H1 (cell line): ENCODE results near the gene CD38.

Experiments used
- CBX5 ChIP-seq: fragments of 300-800, 300-1000 bp; sonication (generic); IDR thresholded peaks from 2 replicates; pipeline ENCODE4 v1.7.1; 2016; ENCODE audit warnings: antibody characterized with exemption, low read length, low read depth
- CTCF ChIP-seq, 3 experiments: IDR thresholded peaks; 1 replicate in 2 of 3; 2 replicates in 1 of 3; pipeline versions ENCODE4 v1.5.1 to v1.6.1; 2011; ENCODE audit warnings: low read length in 3 of 3, mild to moderate bottlenecking in 3 of 3, inconsistent platforms in 2 of 3, low read depth in 1 of 3, moderate library complexity in 1 of 3; ENCODE audit not compliant: insufficient read depth in 1 of 3; ENCODE audit errors: control extremely low read depth in 1 of 3
- EGR1 ChIP-seq: IDR thresholded peaks from 2 replicates; pipeline ENCODE4 v1.6.1; 2011; ENCODE audit warnings: low read depth, low read length, borderline replicate concordance
- HDAC2 ChIP-seq, 2 experiments: fragments of 300-600 bp in 1 of 2; sonication (generic) in 1 of 2; IDR thresholded peaks; 2 replicates each; pipeline ENCODE4 v1.6.1; 2011 to 2012; ENCODE audit warnings: low read depth in 2 of 2, low read length in 2 of 2, mild to moderate bottlenecking in 2 of 2, moderate library complexity in 2 of 2, borderline replicate concordance in 1 of 2, inconsistent platforms in 1 of 2
- POLR2A ChIP-seq, 2 experiments: IDR thresholded peaks; 1 replicate in 1 of 2; 2 replicates in 1 of 2; pipeline ENCODE4 v1.6.1; 2011; ENCODE audit warnings: low read depth in 2 of 2, low read length in 2 of 2, mild to moderate bottlenecking in 2 of 2; ENCODE audit errors: control extremely low read depth in 1 of 2
- SIN3A ChIP-seq, 2 experiments: IDR thresholded peaks in 1 of 2; conservative IDR thresholded peaks in 1 of 2; 2 replicates each; pipeline ENCODE4 v1.6.1; 2011 to 2012; ENCODE audit warnings: low read length in 2 of 2, improper control_type of control experiment in 1 of 2, low read depth in 1 of 2, mild to moderate bottlenecking in 1 of 2
- SP2 ChIP-seq: IDR thresholded peaks from 2 replicates; pipeline ENCODE4 v1.6.1; 2012; ENCODE audit warnings: mild to moderate bottlenecking, low read length, inconsistent platforms
- YY1 ChIP-seq: IDR thresholded peaks from 2 replicates; pipeline ENCODE4 v1.6.1; 2011; ENCODE audit warnings: low read depth, mild to moderate bottlenecking, low read length
- ZNF274 ChIP-seq: IDR thresholded peaks from 2 replicates; pipeline ENCODE4 v1.7.0; 2012; ENCODE audit warnings: low read length, borderline replicate concordance; ENCODE audit errors: extremely low read depth

- TF ChIP-seq ZNF274 (no peak), SP2 (no peak), YY1 (no peak), CBX5 (no peak), POLR2A (IDR thresholded peaks at IDR 0.05; ENCODE audit: control extremely low read depth in 1 of 2, low read depth in 2 of 2, low read length in 2 of 2) (no peak), HDAC2 (IDR thresholded peaks at IDR 0.05; ENCODE audit: borderline replicate concordance in 1 of 2, low read depth in 2 of 2, low read length in 2 of 2) (no peak), SIN3A (conservative IDR thresholded peaks at IDR 0.05 in 1 of 2, IDR thresholded peaks at IDR 0.05 in 1 of 2; ENCODE audit: low read depth in 1 of 2, low read length in 2 of 2) (no peak), CTCF (IDR thresholded peaks at IDR 0.05; ENCODE audit: control extremely low read depth in 1 of 3, insufficient read depth in 1 of 3, low read depth in 1 of 3, low read length in 3 of 3) (no peak), EGR1 (no peak)
Measured at GRCh38 chr4:15894393-15894792, 116.3 kb downstream of the CD38 start.
